NCI-H1048 (cell line): ENCODE measurements around the gene ASTN2.

Experiments
- DNase-seq: peaks from one replicate; lab custom pipeline; 2025; lab: John Stamatoyannopoulos, UW

Gene ASTN2

GRCh38 chr9:116809656-116810055 lies 605.2 kb downstream of the ASTN2 start:
- DNase-seq = no peak

GRCh38 chr9:116806075-116806474 lies 608.8 kb downstream of the ASTN2 start:
- DNase-seq = no peak

GRCh38 chr9:116800885-116801284 lies 614.0 kb downstream of the ASTN2 start:
- no peak for DNase-seq

DNA sequence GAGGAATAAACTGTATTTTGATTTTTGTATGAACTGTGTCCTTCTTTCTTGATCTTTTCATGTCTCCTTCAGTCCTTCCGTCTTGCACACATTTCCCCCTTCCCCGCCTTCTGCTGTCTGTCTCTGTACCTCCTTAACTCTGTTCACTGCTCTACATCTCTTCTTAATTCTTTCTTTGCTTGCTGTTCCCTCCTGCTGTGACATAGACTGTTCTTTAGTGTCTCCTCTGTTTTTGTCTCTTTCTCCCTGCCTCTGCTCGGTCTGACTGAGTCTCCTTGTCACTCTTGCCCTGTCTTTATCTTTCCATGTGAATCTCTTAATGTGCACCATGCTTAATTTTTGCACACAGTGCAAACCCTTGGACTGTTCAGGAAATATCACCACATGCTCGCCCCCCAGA lies 614.8 kb downstream of the ASTN2 start:
- no peak for DNase-seq

DNA sequence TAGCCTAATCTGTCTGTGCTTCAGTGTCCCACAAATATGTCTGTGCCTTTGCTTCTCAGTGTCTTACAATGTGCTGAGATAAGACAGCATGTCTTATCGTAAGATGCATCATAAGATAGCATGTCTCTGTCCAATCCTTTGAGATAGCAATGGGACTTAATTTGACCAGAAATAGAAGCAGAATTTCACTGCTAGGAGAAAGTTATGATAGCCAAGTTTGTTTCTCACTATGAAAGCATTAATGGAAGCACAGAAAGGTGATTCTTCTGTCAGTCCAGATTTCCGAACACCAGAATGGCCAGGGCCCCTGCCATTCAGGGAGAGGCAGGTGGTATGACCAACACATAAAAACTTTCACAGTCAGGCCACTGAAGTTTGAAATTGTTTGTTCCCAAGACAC lies 616.3 kb downstream of the ASTN2 start:
- no peak for DNase-seq

DNA sequence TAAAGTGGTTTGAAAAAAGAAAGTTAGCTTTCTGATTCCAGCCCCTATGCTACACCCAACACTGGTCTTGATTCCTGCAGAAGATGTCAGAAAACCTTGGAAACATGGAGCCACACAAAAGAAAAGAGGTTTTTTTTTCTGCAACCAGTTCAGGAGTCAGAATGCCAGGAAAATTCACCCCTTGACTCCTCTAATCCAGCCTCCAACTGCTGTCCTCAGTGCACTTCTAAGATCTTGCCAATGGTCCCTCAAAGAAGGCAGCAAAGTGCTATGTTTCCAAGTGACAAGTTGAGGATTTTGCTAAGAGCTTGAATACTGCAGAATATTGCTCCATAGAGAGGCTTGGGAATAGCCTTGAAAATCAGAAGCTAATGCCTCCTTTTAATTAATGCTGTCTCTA lies 617.6 kb downstream of the ASTN2 start:
- no peak for DNase-seq

GRCh38 chr9:116796669-116797068 lies 618.2 kb downstream of the ASTN2 start:
- DNase-seq = no peak

GRCh38 chr9:116795821-116796220 lies 619.0 kb downstream of the ASTN2 start:
- no peak for DNase-seq

DNA sequence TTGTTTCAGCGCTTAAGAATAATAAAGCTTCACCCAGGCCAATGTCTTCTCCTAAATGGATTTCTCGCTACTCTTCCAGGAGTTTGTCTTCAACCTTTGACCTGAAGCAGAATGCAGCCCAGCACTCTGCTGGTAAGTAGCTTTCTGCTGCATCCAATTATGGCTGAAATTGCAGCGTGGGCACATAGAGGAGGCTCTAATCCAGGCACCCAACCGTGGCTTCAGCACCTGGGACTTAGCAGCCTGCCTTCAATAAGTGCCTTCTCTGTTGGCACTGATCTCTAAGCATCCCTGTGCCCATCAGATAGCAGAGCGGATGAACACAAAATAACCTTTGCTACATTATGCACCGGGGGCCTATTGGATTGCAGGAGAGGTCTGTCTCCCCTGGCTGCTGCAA lies 622.6 kb downstream of the ASTN2 start:
- no peak for DNase-seq

DNA sequence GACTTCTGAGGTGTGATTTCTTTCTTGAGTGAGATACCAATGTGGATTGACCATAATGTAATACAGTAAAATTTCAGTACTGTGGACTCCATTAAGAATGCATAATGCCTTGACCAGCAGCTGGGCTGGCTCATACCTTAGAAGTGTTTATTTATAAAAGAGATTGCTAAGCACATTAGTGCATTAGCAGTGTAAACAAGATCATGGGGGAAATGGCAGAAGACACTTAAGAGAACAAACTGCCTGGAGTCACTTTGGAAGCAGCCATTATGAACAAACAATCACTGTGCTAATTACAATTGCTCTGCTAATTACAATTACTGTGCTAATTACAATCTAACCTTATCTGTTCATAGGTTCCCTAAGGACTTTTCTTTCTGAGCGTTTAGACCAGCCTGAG lies 623.5 kb downstream of the ASTN2 start:
- DNase-seq = no peak

GRCh38 chr9:116789081-116789480 lies 625.8 kb downstream of the ASTN2 start:
- DNase-seq = no peak

GRCh38 chr9:116786737-116787136 lies 628.1 kb downstream of the ASTN2 start:
- no peak for DNase-seq

- no peak for DNase-seq
Measured at GRCh38 chr9:116777116-116777515, 637.7 kb downstream of the ASTN2 start.

GRCh38 chr9:116774421-116775180 lies 640.3 kb downstream of the ASTN2 start:
- DNase-seq = no peak

GRCh38 chr9:116767219-116767618 lies 647.6 kb downstream of the ASTN2 start:
- DNase-seq = no peak

- DNase-seq = no peak
Measured at GRCh38 chr9:116765011-116765410, 649.8 kb downstream of the ASTN2 start.

- no peak for DNase-seq
Measured at GRCh38 chr9:116763770-116764169, 651.1 kb downstream of the ASTN2 start.

GRCh38 chr9:116760636-116761035 lies 654.2 kb downstream of the ASTN2 start:
- DNase-seq = no peak

DNA sequence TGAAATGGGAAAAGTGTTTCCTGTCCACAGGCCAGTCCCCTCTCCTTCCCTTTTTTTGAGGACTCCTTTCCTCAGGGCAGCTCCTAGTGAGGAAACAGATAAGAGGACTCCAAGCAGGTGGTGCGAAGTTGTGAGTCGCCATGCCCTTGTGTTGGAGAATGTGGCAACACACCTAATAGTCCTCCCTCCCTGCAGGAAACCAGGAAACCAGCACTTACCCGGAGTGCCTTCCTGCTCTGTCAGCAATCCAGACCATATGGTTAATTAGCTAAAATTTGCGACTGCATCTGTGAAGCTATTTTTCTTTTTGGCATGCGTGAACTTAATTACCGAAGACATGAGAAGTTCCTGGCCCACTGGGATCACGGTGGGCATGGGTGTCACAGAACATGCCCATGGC lies 657.8 kb downstream of the ASTN2 start:
- DNase-seq = no peak

DNA sequence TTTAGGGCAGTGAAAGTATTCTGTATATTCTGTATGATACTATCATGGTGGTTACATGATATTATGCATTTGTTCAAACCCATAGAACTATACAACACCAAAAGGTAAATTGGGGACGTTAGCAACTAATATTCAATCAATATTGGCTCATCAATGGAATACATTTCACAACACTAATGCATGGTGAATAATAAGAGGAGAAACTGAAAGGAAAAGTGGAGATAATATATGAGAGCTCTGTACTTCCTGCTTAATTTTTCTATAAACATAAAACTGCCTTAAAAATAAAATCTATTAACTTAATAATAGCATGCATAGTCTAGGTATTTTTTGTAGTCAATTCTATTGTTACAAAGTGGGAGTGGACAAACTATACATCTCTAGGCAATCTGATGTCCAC lies 661.5 kb downstream of the ASTN2 start:
- no peak for DNase-seq

GRCh38 chr9:116750510-116750909 lies 664.3 kb downstream of the ASTN2 start:
- DNase-seq = no peak

- no peak for DNase-seq
Measured at GRCh38 chr9:116749772-116750171, 665.1 kb downstream of the ASTN2 start.

- DNase-seq = no peak
Measured at GRCh38 chr9:116749176-116749575, 665.7 kb downstream of the ASTN2 start.

- DNase-seq = no peak
Measured at GRCh38 chr9:116741742-116742141, 673.1 kb downstream of the ASTN2 start.
